WTC11 (cell line): ENCODE measurements around the gene SLCO1A2. TPM values are rescaled to one million over a fixed set of nuclear protein-coding genes. Genes with fewer than 3 reads are reported as not detected.

Source experiments
- ATAC-seq: fragments of 200-7000 bp; cut with Tn5 transposase; 2 replicates; pipeline ENCODE4 v1.10.0; 2021; ENCODE audit warnings: mild to moderate bottlenecking, moderate library complexity
- CTCF ChIA-PET: fragments of 300-600 bp; sonication (Branson Sonifier 250); formaldehyde crosslinking; loops from one replicate; lab custom pipeline; 2021; ENCODE audit warnings: antibody characterized with exemption; lab: Charles Lee
- POLR2A ChIA-PET: fragments of 350-600 bp; sonication (Branson Sonifier 250); formaldehyde crosslinking; loops from one replicate; lab custom pipeline; 2021; ENCODE audit warnings: antibody characterized with exemption; lab: Charles Lee
- DNase-seq: peaks from one replicate; pipeline ENCODE4 v3.0.0; 2021; ENCODE audit warnings: low spot score
- H3K27ac Mint-ChIP-seq: 2 replicates; pipeline ENCODE4 v1.8.0; 2021; ENCODE audit warnings: mixed read lengths
- H3K27me3 Mint-ChIP-seq: 2 replicates; pipeline ENCODE4 v1.8.0; 2021; ENCODE audit warnings: low read depth, mild to moderate bottlenecking, moderate library complexity, mixed read lengths
- H3K36me3 Mint-ChIP-seq: 2 replicates; pipeline ENCODE4 v1.8.0; 2021; ENCODE audit warnings: mixed read lengths
- H3K4me1 Mint-ChIP-seq: 2 replicates; pipeline ENCODE4 v1.8.0; 2022; ENCODE audit warnings: mixed read lengths
- H3K4me3 Mint-ChIP-seq: 2 replicates; pipeline ENCODE4 v1.8.0; 2021; ENCODE audit warnings: mild to moderate bottlenecking, moderate library complexity, mixed read lengths
- H3K9me3 Mint-ChIP-seq: 2 replicates; pipeline ENCODE4 v1.8.0; 2021; ENCODE audit warnings: mixed read lengths
- CREB1 ChIP-seq: sonication (generic); formaldehyde crosslinking; IDR thresholded peaks from 2 replicates; pipeline ENCODE4 v1.8.0; 2023; ENCODE audit warnings: mild to moderate bottlenecking, missing genetic modification reagents
- GTF2I ChIP-seq: fragments of 250-450 bp; sonication (Bioruptor Pico); conservative IDR thresholded peaks from 2 replicates; pipeline ENCODE4 v1.4.0; 2021; ENCODE audit warnings: mild to moderate bottlenecking
- JAZF1 ChIP-seq: fragments of 250-450 bp; sonication (Bioruptor Pico); IDR thresholded peaks from 2 replicates; pipeline ENCODE4 v1.9.0; 2021; ENCODE audit warnings: moderate library complexity, mild to moderate bottlenecking, inconsistent platforms
- JUN ChIP-seq: sonication (generic); formaldehyde crosslinking; IDR thresholded peaks from 2 replicates; pipeline ENCODE4 v1.8.0; 2023; ENCODE audit warnings: mild to moderate bottlenecking, missing genetic modification reagents
- PRRX2 ChIP-seq: fragments of 250-450 bp; sonication (Bioruptor Pico); IDR thresholded peaks from 2 replicates; pipeline ENCODE4 v1.8.0; 2021; ENCODE audit warnings: mild to moderate bottlenecking
- SMAD4 ChIP-seq: sonication (generic); formaldehyde crosslinking; IDR thresholded peaks from 2 replicates; pipeline ENCODE4 v1.8.0; 2022; ENCODE audit warnings: mild to moderate bottlenecking, missing genetic modification reagents
- ZNF317 ChIP-seq: sonication (generic); formaldehyde crosslinking; IDR thresholded peaks from 2 replicates; pipeline ENCODE4 v1.8.1; 2023; ENCODE audit warnings: low read depth, mild to moderate bottlenecking, moderate library complexity, missing genetic modification reagents, borderline replicate concordance
- ZNF671 ChIP-seq: fragments of 250-450 bp; sonication (Bioruptor Pico); IDR thresholded peaks from 2 replicates; pipeline ENCODE4 v1.8.0; 2021; ENCODE audit warnings: mild to moderate bottlenecking
- total RNA-seq: library from RNA; stranded (reverse); gene quantifications from 3 replicates; pipeline ENCODE4 v1.2.3, GENCODE V29; 2021
- TF ChIP-seq, protein P1 (sequence below): sonication (generic); formaldehyde crosslinking; IDR thresholded peaks from 2 replicates; pipeline ENCODE4 v1.8.1; 2022; ENCODE audit warnings: mild to moderate bottlenecking, missing genetic modification reagents, moderate library complexity, borderline replicate concordance
- TF ChIP-seq, protein P2 (sequence below): sonication (generic); formaldehyde crosslinking; IDR thresholded peaks from 2 replicates; pipeline ENCODE4 v1.8.1; 2022; ENCODE audit warnings: low read depth, mild to moderate bottlenecking, moderate library complexity, missing genetic modification reagents, borderline replicate concordance
- TF ChIP-seq, protein P3 (sequence below): sonication (generic); formaldehyde crosslinking; IDR thresholded peaks from 2 replicates; pipeline ENCODE4 v1.8.1; 2023; ENCODE audit warnings: mild to moderate bottlenecking, missing genetic modification reagents, moderate library complexity
- TF ChIP-seq, protein P4 (sequence below): fragments of 250-450 bp; sonication (Bioruptor Pico); conservative IDR thresholded peaks from 2 replicates; pipeline ENCODE4 v1.9.0; 2021; ENCODE audit warnings: mild to moderate bottlenecking
- TF ChIP-seq, protein P5 (sequence below): fragments of 250-450 bp; sonication (Bioruptor Pico); IDR thresholded peaks from 2 replicates; pipeline ENCODE4 v1.9.0; 2021; ENCODE audit warnings: mild to moderate bottlenecking
- TF ChIP-seq, protein P6 (sequence below): sonication (generic); formaldehyde crosslinking; IDR thresholded peaks from 2 replicates; pipeline ENCODE4 v1.8.0; 2022; ENCODE audit warnings: mild to moderate bottlenecking, missing genetic modification reagents
- TF ChIP-seq, protein P7 (sequence below): sonication (generic); formaldehyde crosslinking; IDR thresholded peaks from 2 replicates; pipeline ENCODE4 v1.8.1; 2023; ENCODE audit warnings: mild to moderate bottlenecking, missing genetic modification reagents, moderate library complexity
- TF ChIP-seq, protein P8 (sequence below): sonication (generic); formaldehyde crosslinking; IDR thresholded peaks from 2 replicates; pipeline ENCODE4 v1.8.1; 2023; ENCODE audit warnings: mild to moderate bottlenecking, missing genetic modification reagents, borderline replicate concordance

SLCO1A2 gene
- total RNA-seq, 1 experiment from 2014 or later: 9.9 TPM

DNA sequence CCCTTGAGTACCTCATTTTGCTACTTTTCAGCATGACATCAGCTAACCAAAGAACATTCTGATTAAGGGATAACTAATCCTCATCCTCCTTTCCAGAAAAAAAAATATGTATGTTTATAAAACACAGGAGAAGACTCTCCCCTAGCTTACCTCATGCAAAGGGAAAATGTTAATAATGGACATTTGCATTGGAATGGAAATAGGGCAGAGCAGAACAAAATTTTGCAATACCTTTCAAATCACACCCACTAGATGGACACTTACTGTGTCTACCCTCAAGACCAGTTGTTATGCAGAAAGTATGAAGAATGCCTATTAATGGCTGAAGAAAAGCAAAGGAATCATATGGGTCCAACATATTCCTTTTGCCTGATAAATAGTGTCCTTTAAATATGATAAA lies 8.9 kb upstream of the SLCO1A2 start (continued):
- TF ChIP-seq, protein P1, sequence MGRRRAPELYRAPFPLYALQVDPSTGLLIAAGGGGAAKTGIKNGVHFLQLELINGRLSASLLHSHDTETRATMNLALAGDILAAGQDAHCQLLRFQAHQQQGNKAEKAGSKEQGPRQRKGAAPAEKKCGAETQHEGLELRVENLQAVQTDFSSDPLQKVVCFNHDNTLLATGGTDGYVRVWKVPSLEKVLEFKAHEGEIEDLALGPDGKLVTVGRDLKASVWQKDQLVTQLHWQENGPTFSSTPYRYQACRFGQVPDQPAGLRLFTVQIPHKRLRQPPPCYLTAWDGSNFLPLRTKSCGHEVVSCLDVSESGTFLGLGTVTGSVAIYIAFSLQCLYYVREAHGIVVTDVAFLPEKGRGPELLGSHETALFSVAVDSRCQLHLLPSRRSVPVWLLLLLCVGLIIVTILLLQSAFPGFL: no peak
- TF ChIP-seq, protein P2, sequence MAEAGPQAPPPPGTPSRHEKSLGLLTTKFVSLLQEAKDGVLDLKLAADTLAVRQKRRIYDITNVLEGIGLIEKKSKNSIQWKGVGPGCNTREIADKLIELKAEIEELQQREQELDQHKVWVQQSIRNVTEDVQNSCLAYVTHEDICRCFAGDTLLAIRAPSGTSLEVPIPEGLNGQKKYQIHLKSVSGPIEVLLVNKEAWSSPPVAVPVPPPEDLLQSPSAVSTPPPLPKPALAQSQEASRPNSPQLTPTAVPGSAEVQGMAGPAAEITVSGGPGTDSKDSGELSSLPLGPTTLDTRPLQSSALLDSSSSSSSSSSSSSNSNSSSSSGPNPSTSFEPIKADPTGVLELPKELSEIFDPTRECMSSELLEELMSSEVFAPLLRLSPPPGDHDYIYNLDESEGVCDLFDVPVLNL (CRISPR knock-in tag): no peak
- TF ChIP-seq ZNF317 (CRISPR knock-in tag) (no peak), GTF2I (CRISPR knock-in tag) (no peak), SMAD4 (CRISPR knock-in tag) (no peak), JAZF1 (CRISPR knock-in tag) (no peak), CREB1 (CRISPR knock-in tag) (no peak), PRRX2 (CRISPR knock-in tag) (no peak), JUN (CRISPR knock-in tag) (no peak)
- TF ChIP-seq, protein P3, sequence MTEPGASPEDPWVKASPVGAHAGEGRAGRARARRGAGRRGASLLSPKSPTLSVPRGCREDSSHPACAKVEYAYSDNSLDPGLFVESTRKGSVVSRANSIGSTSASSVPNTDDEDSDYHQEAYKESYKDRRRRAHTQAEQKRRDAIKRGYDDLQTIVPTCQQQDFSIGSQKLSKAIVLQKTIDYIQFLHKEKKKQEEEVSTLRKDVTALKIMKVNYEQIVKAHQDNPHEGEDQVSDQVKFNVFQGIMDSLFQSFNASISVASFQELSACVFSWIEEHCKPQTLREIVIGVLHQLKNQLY (CRISPR knock-in tag): no peak
- TF ChIP-seq, protein P4, sequence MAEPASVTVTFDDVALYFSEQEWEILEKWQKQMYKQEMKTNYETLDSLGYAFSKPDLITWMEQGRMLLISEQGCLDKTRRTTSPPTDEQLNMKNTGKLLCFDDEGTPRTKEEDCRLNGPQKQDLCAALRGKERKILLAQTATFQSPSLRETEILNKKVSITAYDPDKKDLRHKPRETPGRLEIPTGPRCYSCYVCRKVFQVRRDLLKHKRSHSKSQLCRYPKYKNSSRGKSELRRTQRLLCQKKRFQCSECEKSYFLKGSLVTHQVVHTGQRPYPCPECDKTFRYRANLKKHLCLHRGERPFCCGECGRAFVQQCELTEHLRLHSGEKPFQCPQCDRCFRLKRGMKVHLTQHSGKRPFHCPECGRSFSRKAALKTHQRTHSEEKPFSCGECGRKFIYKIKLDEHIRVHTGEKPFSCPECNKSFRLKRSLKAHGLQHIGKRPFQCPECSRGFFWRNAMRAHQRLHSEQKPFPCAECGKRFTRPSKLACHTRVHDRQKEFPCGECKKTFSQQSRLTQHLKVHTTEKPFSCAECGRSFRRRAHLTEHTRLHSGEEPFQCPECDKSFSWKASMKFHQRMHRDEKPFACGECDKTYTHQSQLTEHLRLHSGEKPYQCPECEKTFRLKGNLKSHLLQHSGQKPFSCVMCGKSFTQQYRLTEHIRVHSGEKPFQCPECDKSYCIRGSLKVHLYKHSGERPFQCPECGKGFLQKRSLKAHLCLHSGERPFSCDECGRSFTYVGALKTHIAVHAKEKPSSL: no peak
- TF ChIP-seq, protein P5, sequence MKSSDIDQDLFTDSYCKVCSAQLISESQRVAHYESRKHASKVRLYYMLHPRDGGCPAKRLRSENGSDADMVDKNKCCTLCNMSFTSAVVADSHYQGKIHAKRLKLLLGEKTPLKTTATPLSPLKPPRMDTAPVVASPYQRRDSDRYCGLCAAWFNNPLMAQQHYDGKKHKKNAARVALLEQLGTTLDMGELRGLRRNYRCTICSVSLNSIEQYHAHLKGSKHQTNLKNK (CRISPR knock-in tag): no peak
- TF ChIP-seq, protein P6, sequence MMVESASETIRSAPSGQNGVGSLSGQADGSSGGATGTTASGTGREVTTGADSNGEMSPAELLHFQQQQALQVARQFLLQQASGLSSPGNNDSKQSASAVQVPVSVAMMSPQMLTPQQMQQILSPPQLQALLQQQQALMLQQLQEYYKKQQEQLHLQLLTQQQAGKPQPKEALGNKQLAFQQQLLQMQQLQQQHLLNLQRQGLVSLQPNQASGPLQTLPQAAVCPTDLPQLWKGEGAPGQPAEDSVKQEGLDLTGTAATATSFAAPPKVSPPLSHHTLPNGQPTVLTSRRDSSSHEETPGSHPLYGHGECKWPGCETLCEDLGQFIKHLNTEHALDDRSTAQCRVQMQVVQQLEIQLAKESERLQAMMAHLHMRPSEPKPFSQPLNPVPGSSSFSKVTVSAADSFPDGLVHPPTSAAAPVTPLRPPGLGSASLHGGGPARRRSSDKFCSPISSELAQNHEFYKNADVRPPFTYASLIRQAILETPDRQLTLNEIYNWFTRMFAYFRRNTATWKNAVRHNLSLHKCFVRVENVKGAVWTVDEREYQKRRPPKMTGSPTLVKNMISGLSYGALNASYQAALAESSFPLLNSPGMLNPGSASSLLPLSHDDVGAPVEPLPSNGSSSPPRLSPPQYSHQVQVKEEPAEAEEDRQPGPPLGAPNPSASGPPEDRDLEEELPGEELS (CRISPR knock-in tag): no peak
- TF ChIP-seq, protein P7, sequence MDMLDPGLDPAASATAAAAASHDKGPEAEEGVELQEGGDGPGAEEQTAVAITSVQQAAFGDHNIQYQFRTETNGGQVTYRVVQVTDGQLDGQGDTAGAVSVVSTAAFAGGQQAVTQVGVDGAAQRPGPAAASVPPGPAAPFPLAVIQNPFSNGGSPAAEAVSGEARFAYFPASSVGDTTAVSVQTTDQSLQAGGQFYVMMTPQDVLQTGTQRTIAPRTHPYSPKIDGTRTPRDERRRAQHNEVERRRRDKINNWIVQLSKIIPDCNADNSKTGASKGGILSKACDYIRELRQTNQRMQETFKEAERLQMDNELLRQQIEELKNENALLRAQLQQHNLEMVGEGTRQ (CRISPR knock-in tag): no peak

DNA sequence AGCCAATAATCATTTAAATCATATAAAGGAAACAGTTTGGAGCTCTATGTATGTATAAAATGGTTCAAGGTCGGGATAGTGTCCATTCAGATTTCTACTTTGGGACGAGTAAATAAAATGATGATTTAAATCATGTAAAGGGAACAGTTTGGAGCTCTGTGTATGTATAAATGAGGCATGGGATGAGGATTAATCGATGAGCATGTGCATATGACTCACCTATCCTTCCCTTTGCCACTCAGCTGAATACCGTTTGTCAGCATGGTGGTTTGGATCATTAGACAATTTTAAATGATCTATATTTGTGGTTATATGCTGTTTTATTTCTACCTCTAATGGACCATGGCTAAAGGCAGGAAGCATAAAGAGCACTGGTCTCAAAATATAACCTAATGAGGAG lies 7.1 kb upstream of the SLCO1A2 start:
- Mint-ChIP-seq H3K27me3 (no peaks in the 10 kb centered on the region), H3K27ac (no peak overlapping the region), H3K4me1 (peaks cover 46% of the 10 kb centered on the region), H3K4me3 (no peak overlapping the region), H3K9me3 (peaks cover 1% of the 10 kb centered on the region; the same call in 1 of the 2 replicates), H3K36me3 (no peaks in the 10 kb centered on the region)
- TF ChIP-seq, protein P8, sequence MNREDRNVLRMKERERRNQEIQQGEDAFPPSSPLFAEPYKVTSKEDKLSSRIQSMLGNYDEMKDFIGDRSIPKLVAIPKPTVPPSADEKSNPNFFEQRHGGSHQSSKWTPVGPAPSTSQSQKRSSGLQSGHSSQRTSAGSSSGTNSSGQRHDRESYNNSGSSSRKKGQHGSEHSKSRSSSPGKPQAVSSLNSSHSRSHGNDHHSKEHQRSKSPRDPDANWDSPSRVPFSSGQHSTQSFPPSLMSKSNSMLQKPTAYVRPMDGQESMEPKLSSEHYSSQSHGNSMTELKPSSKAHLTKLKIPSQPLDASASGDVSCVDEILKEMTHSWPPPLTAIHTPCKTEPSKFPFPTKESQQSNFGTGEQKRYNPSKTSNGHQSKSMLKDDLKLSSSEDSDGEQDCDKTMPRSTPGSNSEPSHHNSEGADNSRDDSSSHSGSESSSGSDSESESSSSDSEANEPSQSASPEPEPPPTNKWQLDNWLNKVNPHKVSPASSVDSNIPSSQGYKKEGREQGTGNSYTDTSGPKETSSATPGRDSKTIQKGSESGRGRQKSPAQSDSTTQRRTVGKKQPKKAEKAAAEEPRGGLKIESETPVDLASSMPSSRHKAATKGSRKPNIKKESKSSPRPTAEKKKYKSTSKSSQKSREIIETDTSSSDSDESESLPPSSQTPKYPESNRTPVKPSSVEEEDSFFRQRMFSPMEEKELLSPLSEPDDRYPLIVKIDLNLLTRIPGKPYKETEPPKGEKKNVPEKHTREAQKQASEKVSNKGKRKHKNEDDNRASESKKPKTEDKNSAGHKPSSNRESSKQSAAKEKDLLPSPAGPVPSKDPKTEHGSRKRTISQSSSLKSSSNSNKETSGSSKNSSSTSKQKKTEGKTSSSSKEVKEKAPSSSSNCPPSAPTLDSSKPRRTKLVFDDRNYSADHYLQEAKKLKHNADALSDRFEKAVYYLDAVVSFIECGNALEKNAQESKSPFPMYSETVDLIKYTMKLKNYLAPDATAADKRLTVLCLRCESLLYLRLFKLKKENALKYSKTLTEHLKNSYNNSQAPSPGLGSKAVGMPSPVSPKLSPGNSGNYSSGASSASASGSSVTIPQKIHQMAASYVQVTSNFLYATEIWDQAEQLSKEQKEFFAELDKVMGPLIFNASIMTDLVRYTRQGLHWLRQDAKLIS: no peak
- TF ChIP-seq, protein P3 (CRISPR knock-in tag): no peak
- TF ChIP-seq ZNF671 (CRISPR knock-in tag): no peak
- POLR2A ChIA-PET: no interaction called here
- no peak for ATAC-seq
- no peak for DNase-seq
- CTCF ChIA-PET: no interaction called here
